Measurements from ENCODE around the gene BTN3A1. TPM values are rescaled to one million over a fixed set of nuclear protein-coding genes. Genes with fewer than 3 reads are reported as not detected.
A peak's percentile ranks its signal among the peaks of the same experiment; 100 is the strongest.

BTN3A1 gene
- total RNA-seq, 2 experiments from 2014 or later, result 31.4 to 33.2 TPM

- no peak overlapping the region for H3K4me3 Mint-ChIP-seq
- no peak overlapping the region for H3K27ac Mint-ChIP-seq
- ATAC-seq (no peak), DNase-seq (no peak)
- CTCF ChIA-PET, result interaction anchor here (0.7 to 1.0 kb wide), 2 partner anchors 10 to 26 kb away, joined by 3 read pairs; no protein-coding TSS in a partner anchor
- intact Hi-C loops (cut with DNase I, micrococcal nuclease), result no loop called here
- H3K27me3 Mint-ChIP-seq, result no peaks in the 10 kb centered on the region
- H3K9me3 Mint-ChIP-seq (ENCODE audit: low read depth), result no peaks in the 10 kb centered on the region
- H3K36me3 Mint-ChIP-seq (ENCODE audit: low read depth), result peaks cover 22% of the 10 kb centered on the region
- POLR2A ChIA-PET, result no interaction called here
- peaks cover 19% of the 10 kb centered on the region for H3K4me1 Mint-ChIP-seq
These were observed 21.8 kb upstream of the BTN3A1 start for GRCh38 chr6:26380256-26380655.

- ChIA-PET POLR2A (no interaction called here), CTCF (no interaction called here)
- H3K4me3 Mint-ChIP-seq, result peak overlapping the region; percentile 85
- H3K4me1 Mint-ChIP-seq, result peaks cover 19% of the 10 kb centered on the region
- no peak for ATAC-seq
- no peaks in the 10 kb centered on the region for H3K9me3 Mint-ChIP-seq (ENCODE audit: low read depth)
- H3K27me3 Mint-ChIP-seq, result no peaks in the 10 kb centered on the region
- intact Hi-C loops (cut with DNase I, micrococcal nuclease), result loop anchor here in 1 of 2 experiments (2.0 kb wide), 2 partner anchors 39 to 59 kb away; partner anchors contain the start of gene BTN3A3
- H3K36me3 Mint-ChIP-seq (ENCODE audit: low read depth), result peaks cover 10% of the 10 kb centered on the region
- DNase-seq, result no peak
- no peak overlapping the region for H3K27ac Mint-ChIP-seq
These were observed 20.0 kb upstream of the BTN3A1 start for GRCh38 chr6:26382121-26382520.

GRCh38 chr6:26383624-26384417 lies 18.3 kb upstream of the BTN3A1 start:
- Mint-ChIP-seq H3K4me3 (peak overlapping the region; percentile 85), H3K9me3 (ENCODE audit: low read depth) (no peaks in the 10 kb centered on the region), H3K4me1 (peaks cover 14% of the 10 kb centered on the region), H3K27ac (peak overlapping the region; percentile 92), H3K36me3 (ENCODE audit: low read depth) (peaks cover 15% of the 10 kb centered on the region), H3K27me3 (no peaks in the 10 kb centered on the region)
- DNase-seq (peak; percentile 57), ATAC-seq (peak; percentile 54)
- intact Hi-C loops (cut with DNase I, micrococcal nuclease), result loop anchor here in 1 of 2 experiments (1.0 to 2.0 kb wide), 5 partner anchors 18 to 73 kb away; partner anchors contain the start of genes BTN2A1, BTN3A1, BTN3A2 and BTN3A3
- CTCF ChIA-PET, result no interaction called here
- POLR2A ChIA-PET, result no interaction called here

GRCh38 chr6:26385734-26386125 lies 16.3 kb upstream of the BTN3A1 start:
- POLR2A ChIA-PET, result no interaction called here
- Mint-ChIP-seq H3K36me3 (ENCODE audit: low read depth) (peaks cover 26% of the 10 kb centered on the region), H3K4me1 (peaks cover 17% of the 10 kb centered on the region)

GRCh38 chr6:26387565-26387964 lies 14.5 kb upstream of the BTN3A1 start:
- ChIA-PET CTCF (interaction anchor here (0.6 to 0.7 kb wide), 2 partner anchors 208 to 330 kb away, joined by 3 to 4 read pairs; no protein-coding TSS in a partner anchor), POLR2A (interaction anchor here (0.7 kb wide), 1 partner anchor 105 kb away, joined by 4 read pairs; no protein-coding TSS in a partner anchor)
- intact Hi-C loops (cut with DNase I, micrococcal nuclease), result no loop called here
- H3K27me3 Mint-ChIP-seq, result no peaks in the 10 kb centered on the region
- ATAC-seq (no peak), DNase-seq (no peak)
- H3K36me3 Mint-ChIP-seq (ENCODE audit: low read depth), result peaks cover 31% of the 10 kb centered on the region
- H3K4me1 Mint-ChIP-seq, result peaks cover 13% of the 10 kb centered on the region
- no peak overlapping the region for H3K27ac Mint-ChIP-seq
- H3K9me3 Mint-ChIP-seq (ENCODE audit: low read depth), result no peaks in the 10 kb centered on the region
- H3K4me3 Mint-ChIP-seq, result no peak overlapping the region

More at GRCh38 chr6:26385734-26386125, 16.3 kb upstream of the BTN3A1 start:
- no peak for DNase-seq
- Mint-ChIP-seq H3K9me3 (ENCODE audit: low read depth) (no peaks in the 10 kb centered on the region), H3K27ac (no peak overlapping the region), H3K4me3 (no peak overlapping the region), H3K27me3 (no peaks in the 10 kb centered on the region)
- intact Hi-C loops (cut with DNase I, micrococcal nuclease), result no loop called here
- ATAC-seq, result no peak
- CTCF ChIA-PET, result interaction anchor here (0.6 kb wide), 1 partner anchor 46 kb away, joined by 3 read pairs; no protein-coding TSS in a partner anchor

GRCh38 chr6:26388014-26388413 lies 14.1 kb upstream of the BTN3A1 start:
- ATAC-seq (no peak), DNase-seq (no peak)
- POLR2A ChIA-PET, result interaction anchor here (0.7 kb wide), 1 partner anchor 104 kb away, joined by 4 read pairs; no protein-coding TSS in a partner anchor
- peaks cover 33% of the 10 kb centered on the region for H3K36me3 Mint-ChIP-seq (ENCODE audit: low read depth)
- CTCF ChIA-PET, result no interaction called here
- H3K4me1 Mint-ChIP-seq, result peaks cover 11% of the 10 kb centered on the region
- H3K27ac Mint-ChIP-seq, result peak overlapping the region; percentile 32
- no peak overlapping the region for H3K4me3 Mint-ChIP-seq
- no peaks in the 10 kb centered on the region for H3K9me3 Mint-ChIP-seq (ENCODE audit: low read depth)
- intact Hi-C loops (cut with DNase I, micrococcal nuclease), result no loop called here
- no peaks in the 10 kb centered on the region for H3K27me3 Mint-ChIP-seq

- Mint-ChIP-seq H3K9me3 (ENCODE audit: low read depth) (no peaks in the 10 kb centered on the region), H3K27ac (no peak overlapping the region), H3K36me3 (ENCODE audit: low read depth) (peaks cover 34% of the 10 kb centered on the region), H3K4me3 (no peak overlapping the region), H3K4me1 (peaks cover 11% of the 10 kb centered on the region), H3K27me3 (no peaks in the 10 kb centered on the region)
- POLR2A ChIA-PET, result no interaction called here
- CTCF ChIA-PET, result no interaction called here
- no peak for DNase-seq
- ATAC-seq, result no peak
- intact Hi-C loops (cut with DNase I, micrococcal nuclease), result no loop called here
These were observed 13.6 kb upstream of the BTN3A1 start for GRCh38 chr6:26388441-26388840.

GRCh38 chr6:26389349-26389894 lies 12.7 kb upstream of the BTN3A1 start:
- Mint-ChIP-seq H3K4me1 (peaks cover 6% of the 10 kb centered on the region), H3K27ac (peak overlapping the region; percentile 29), H3K36me3 (ENCODE audit: low read depth) (peaks cover 32% of the 10 kb centered on the region), H3K27me3 (no peaks in the 10 kb centered on the region), H3K9me3 (ENCODE audit: low read depth) (no peaks in the 10 kb centered on the region), H3K4me3 (no peak overlapping the region)
- DNase-seq (no peak), ATAC-seq (peak; percentile 51)
- POLR2A ChIA-PET, result no interaction called here
- intact Hi-C loops (cut with DNase I, micrococcal nuclease), result no loop called here
- CTCF ChIA-PET, result no interaction called here

- Mint-ChIP-seq H3K9me3 (ENCODE audit: low read depth) (no peaks in the 10 kb centered on the region), H3K27ac (no peak overlapping the region), H3K27me3 (no peaks in the 10 kb centered on the region), H3K4me1 (peaks cover 3% of the 10 kb centered on the region), H3K4me3 (no peak overlapping the region), H3K36me3 (ENCODE audit: low read depth) (peaks cover 26% of the 10 kb centered on the region)
- ChIA-PET CTCF (no interaction called here), POLR2A (no interaction called here)
- intact Hi-C loops (cut with DNase I, micrococcal nuclease), result no loop called here
- DNase-seq (no peak), ATAC-seq (no peak)
These were observed 11.5 kb upstream of the BTN3A1 start for GRCh38 chr6:26390531-26390930.

- H3K36me3 Mint-ChIP-seq (ENCODE audit: low read depth), result peaks cover 21% of the 10 kb centered on the region
- intact Hi-C loops (cut with DNase I, micrococcal nuclease), result no loop called here
- H3K9me3 Mint-ChIP-seq (ENCODE audit: low read depth), result no peaks in the 10 kb centered on the region
- ChIA-PET CTCF (no interaction called here), POLR2A (interaction anchor here (0.5 kb wide), 1 partner anchor 19 kb away, joined by 8 read pairs; no protein-coding TSS in a partner anchor)
- H3K27me3 Mint-ChIP-seq, result no peaks in the 10 kb centered on the region
- DNase-seq (no peak), ATAC-seq (no peak)
- H3K4me3 Mint-ChIP-seq, result no peak overlapping the region
- H3K27ac Mint-ChIP-seq, result no peak overlapping the region
- H3K4me1 Mint-ChIP-seq, result peaks cover 3% of the 10 kb centered on the region
These were observed 9.0 kb upstream of the BTN3A1 start for GRCh38 chr6:26392932-26393636.

GRCh38 chr6:26394289-26394688 lies 7.8 kb upstream of the BTN3A1 start:
- ChIA-PET POLR2A (no interaction called here), CTCF (interaction anchor here (0.7 to 1.1 kb wide), 2 partner anchors 10 to 126 kb away, joined by 3 to 4 read pairs; no protein-coding TSS in a partner anchor)
- no peak overlapping the region for H3K27ac Mint-ChIP-seq
- H3K9me3 Mint-ChIP-seq (ENCODE audit: low read depth), result no peaks in the 10 kb centered on the region
- peaks cover 1% of the 10 kb centered on the region for H3K4me1 Mint-ChIP-seq
- no peaks in the 10 kb centered on the region for H3K27me3 Mint-ChIP-seq
- intact Hi-C loops (cut with DNase I, micrococcal nuclease), result no loop called here
- no peak for ATAC-seq
- DNase-seq, result no peak
- no peak overlapping the region for H3K4me3 Mint-ChIP-seq
- peaks cover 17% of the 10 kb centered on the region for H3K36me3 Mint-ChIP-seq (ENCODE audit: low read depth)

Data from activated CD4-positive, alpha-beta T cell treated with anti-CD3 and anti-CD28 coated beads for 36 hours (primary cell).